ENCODE measurements around the gene PALM.
A peak's percentile ranks its signal among the peaks of the same experiment; 100 is the strongest.

DNA sequence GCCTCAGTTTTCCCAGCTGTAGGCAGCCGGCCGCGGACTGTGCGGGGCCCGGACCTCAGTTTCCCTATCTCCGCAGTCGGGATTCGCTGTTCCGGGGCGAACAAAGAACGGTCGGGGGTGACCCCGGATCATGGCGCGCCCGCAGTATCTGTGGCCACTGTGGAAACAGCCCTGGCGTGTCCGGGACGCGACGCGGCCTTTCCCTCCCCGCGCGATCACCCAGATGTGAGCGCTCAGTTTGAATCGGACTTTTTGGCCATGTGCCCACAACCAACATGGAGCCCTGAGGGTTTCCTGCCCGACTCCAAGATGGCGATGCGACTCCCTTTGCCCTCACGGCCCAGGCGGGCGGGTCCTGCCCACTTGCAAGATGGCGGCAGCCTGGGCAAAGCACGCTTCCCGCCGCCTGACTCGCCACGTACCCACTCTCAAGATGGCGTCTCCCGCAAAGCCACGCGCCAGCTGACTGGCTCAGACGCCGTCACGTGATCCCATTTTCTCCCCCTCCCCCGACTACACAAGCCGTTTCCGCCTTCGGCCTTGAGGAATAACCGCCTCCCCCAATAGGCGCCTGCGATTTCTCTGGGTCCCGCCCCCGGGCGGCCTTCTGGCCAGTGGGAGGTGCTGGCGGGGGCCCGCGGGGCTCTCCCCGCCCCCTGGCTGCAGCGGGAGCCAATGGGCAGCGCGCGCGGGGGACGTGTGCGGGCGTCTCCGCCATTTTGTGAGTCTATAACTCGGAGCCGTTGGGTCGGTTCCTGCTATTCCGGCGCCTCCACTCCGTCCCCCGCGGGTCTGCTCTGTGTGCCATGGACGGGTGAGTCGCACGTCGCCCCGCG, 88.2 kb downstream of the PALM start, which contains the start of gene PTBP1:
- TF ChIP-seq, protein P1, sequence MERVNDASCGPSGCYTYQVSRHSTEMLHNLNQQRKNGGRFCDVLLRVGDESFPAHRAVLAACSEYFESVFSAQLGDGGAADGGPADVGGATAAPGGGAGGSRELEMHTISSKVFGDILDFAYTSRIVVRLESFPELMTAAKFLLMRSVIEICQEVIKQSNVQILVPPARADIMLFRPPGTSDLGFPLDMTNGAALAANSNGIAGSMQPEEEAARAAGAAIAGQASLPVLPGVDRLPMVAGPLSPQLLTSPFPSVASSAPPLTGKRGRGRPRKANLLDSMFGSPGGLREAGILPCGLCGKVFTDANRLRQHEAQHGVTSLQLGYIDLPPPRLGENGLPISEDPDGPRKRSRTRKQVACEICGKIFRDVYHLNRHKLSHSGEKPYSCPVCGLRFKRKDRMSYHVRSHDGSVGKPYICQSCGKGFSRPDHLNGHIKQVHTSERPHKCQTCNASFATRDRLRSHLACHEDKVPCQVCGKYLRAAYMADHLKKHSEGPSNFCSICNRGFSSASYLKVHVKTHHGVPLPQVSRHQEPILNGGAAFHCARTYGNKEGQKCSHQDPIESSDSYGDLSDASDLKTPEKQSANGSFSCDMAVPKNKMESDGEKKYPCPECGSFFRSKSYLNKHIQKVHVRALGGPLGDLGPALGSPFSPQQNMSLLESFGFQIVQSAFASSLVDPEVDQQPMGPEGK (CRISPR knock-in tag; IDR thresholded peaks at IDR 0.05; ENCODE audit: borderline replicate concordance) = no peak
- TF ChIP-seq RARB (CRISPR knock-in tag; IDR thresholded peaks at IDR 0.05) = no peak
- TF ChIP-seq BACH2 (CRISPR knock-in tag; IDR thresholded peaks at IDR 0.05; ENCODE audit: borderline replicate concordance) = no peak
- TF ChIP-seq, protein P2, sequence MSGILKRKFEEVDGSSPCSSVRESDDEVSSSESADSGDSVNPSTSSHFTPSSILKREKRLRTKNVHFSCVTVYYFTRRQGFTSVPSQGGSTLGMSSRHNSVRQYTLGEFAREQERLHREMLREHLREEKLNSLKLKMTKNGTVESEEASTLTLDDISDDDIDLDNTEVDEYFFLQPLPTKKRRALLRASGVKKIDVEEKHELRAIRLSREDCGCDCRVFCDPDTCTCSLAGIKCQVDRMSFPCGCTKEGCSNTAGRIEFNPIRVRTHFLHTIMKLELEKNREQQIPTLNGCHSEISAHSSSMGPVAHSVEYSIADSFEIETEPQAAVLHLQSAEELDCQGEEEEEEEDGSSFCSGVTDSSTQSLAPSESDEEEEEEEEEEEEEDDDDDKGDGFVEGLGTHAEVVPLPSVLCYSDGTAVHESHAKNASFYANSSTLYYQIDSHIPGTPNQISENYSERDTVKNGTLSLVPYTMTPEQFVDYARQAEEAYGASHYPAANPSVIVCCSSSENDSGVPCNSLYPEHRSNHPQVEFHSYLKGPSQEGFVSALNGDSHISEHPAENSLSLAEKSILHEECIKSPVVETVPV (CRISPR knock-in tag; IDR thresholded peaks at IDR 0.05) = no peak
- TF ChIP-seq, protein P3, sequence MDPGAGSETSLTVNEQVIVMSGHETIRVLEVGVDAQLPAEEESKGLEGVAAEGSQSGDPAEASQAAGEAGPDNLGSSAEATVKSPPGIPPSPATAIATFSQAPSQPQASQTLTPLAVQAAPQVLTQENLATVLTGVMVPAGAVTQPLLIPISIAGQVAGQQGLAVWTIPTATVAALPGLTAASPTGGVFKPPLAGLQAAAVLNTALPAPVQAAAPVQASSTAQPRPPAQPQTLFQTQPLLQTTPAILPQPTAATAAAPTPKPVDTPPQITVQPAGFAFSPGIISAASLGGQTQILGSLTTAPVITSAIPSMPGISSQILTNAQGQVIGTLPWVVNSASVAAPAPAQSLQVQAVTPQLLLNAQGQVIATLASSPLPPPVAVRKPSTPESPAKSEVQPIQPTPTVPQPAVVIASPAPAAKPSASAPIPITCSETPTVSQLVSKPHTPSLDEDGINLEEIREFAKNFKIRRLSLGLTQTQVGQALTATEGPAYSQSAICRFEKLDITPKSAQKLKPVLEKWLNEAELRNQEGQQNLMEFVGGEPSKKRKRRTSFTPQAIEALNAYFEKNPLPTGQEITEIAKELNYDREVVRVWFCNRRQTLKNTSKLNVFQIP (CRISPR knock-in tag; IDR thresholded peaks at IDR 0.05; ENCODE audit: borderline replicate concordance, low read depth) = no peak
- no peak for TF ChIP-seq ZNF70 (CRISPR knock-in tag; IDR thresholded peaks at IDR 0.05)
- no peak for TF ChIP-seq OSR1 (CRISPR knock-in tag; IDR thresholded peaks at IDR 0.05)
- peak; percentile 33; the same call in 1 of the 2 replicates for TF ChIP-seq SNAI2 (CRISPR knock-in tag; IDR thresholded peaks at IDR 0.05)
- TF ChIP-seq ZFP30 (CRISPR knock-in tag; IDR thresholded peaks at IDR 0.05) = no peak
- peak; percentile 29; the same call in 1 of the 2 replicates for TF ChIP-seq ZFP3 (CRISPR knock-in tag; IDR thresholded peaks at IDR 0.05)
- no peak for TF ChIP-seq ISL1 (CRISPR knock-in tag; IDR thresholded peaks at IDR 0.05)
- no peak for TF ChIP-seq ESRRG (CRISPR knock-in tag; IDR thresholded peaks at IDR 0.05)

Measured in SK-N-SH treated with all-trans-retinoic acid at 6 μM for 48 hours (cell line).